ENCODE results near the gene LSM14A. TPM values are rescaled to one million over a fixed set of nuclear protein-coding genes. Genes with fewer than 3 reads are reported as not detected.

LSM14A gene
- total and polyA plus RNA-seq, 2 of the 13 experiments (the other 11 are each of a cell fraction or from before 2014, with no cell fraction given), result 77.0 to 83.6 TPM

DNA sequence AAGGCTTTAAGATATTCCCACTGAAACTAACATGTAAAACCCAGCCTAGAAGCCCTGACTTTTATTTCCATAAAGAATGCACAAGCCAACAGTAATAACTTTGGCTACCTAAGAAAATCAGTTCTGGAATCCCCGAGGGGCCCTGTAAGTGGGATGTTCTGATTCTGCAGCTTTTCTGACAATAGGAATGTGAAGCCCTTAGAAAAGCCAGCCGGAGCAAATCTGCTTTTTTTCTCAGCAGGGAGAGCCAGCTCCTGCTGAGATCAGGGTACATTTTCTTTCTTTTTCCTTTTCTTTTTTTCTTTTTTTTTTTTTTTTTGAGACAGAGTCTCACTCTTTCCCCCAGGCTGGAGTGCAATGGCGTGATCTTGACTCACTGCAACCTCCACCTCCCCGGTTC lies 74.0 kb downstream of the LSM14A start (continued):
- TF ChIP-seq, protein P1, sequence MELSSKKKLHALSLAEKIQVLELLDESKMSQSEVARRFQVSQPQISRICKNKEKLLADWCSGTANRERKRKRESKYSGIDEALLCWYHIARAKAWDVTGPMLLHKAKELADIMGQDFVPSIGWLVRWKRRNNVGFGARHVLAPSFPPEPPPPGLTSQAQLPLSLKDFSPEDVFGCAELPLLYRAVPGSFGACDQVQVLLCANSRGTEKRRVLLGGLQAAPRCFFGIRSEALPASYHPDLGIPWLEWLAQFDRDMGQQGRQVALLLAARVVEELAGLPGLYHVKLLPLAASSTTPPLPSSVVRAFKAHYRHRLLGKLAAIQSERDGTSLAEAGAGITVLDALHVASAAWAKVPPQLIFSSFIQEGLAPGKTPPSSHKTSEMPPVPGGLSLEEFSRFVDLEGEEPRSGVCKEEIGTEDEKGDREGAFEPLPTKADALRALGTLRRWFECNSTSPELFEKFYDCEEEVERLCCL (CRISPR knock-in tag; IDR thresholded peaks at IDR 0.05; ENCODE audit: borderline replicate concordance), result no peak
- TF ChIP-seq U2AF2 (IDR thresholded peaks at IDR 0.05; ENCODE audit: low read depth, low read length) (no peak), SATB2 (CRISPR knock-in tag; IDR thresholded peaks at IDR 0.05) (no peak), BORCS8-MEF2B (CRISPR knock-in tag; IDR thresholded peaks at IDR 0.05) (no peak), ZNF430 (CRISPR knock-in tag; IDR thresholded peaks at IDR 0.05) (no peak), PHF5A (CRISPR knock-in tag; IDR thresholded peaks at IDR 0.05; ENCODE audit: low read depth, unreplicated experiment) (no peak), NKX3-1 (CRISPR knock-in tag; IDR thresholded peaks at IDR 0.05) (no peak), CCDC6 (CRISPR knock-in tag; IDR thresholded peaks at IDR 0.05) (no peak), PHF8 (CRISPR knock-in tag; IDR thresholded peaks at IDR 0.05) (no peak), ZNF598 (CRISPR knock-in tag; IDR thresholded peaks at IDR 0.05; ENCODE audit: borderline replicate concordance) (no peak), ZNF615 (CRISPR knock-in tag; IDR thresholded peaks at IDR 0.05; ENCODE audit: borderline replicate concordance) (no peak)
- TF ChIP-seq, protein P2, sequence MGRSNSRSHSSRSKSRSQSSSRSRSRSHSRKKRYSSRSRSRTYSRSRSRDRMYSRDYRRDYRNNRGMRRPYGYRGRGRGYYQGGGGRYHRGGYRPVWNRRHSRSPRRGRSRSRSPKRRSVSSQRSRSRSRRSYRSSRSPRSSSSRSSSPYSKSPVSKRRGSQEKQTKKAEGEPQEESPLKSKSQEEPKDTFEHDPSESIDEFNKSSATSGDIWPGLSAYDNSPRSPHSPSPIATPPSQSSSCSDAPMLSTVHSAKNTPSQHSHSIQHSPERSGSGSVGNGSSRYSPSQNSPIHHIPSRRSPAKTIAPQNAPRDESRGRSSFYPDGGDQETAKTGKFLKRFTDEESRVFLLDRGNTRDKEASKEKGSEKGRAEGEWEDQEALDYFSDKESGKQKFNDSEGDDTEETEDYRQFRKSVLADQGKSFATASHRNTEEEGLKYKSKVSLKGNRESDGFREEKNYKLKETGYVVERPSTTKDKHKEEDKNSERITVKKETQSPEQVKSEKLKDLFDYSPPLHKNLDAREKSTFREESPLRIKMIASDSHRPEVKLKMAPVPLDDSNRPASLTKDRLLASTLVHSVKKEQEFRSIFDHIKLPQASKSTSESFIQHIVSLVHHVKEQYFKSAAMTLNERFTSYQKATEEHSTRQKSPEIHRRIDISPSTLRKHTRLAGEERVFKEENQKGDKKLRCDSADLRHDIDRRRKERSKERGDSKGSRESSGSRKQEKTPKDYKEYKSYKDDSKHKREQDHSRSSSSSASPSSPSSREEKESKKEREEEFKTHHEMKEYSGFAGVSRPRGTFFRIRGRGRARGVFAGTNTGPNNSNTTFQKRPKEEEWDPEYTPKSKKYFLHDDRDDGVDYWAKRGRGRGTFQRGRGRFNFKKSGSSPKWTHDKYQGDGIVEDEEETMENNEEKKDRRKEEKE (IDR thresholded peaks at IDR 0.05), result no peak
